ENCODE measurements around the gene PKD1. TPM values are rescaled to one million over a fixed set of nuclear protein-coding genes. Genes with fewer than 3 reads are reported as not detected.

Gene PKD1
- total and polyA plus RNA-seq, 2 of the 13 experiments (the other 11 are each of a cell fraction or from before 2014, with no cell fraction given) = 22.1 to 23.0 TPM

- Histone ChIP-seq H3K36me3 (replicated peaks in 1 of 2; ENCODE audit: control insufficient read depth in 1 of 2, insufficient read depth in 2 of 2, low read length in 2 of 2) (peaks cover 0 to 11% of the 10 kb centered on the region in 2 experiments; a peak in 3 of 5 replicates), H3K4me2 (ENCODE audit: low read depth, low read length) (peak overlapping the region; percentile 97), H4K20me1 (ENCODE audit: insufficient read depth, low read length) (peaks cover 73% of the 10 kb centered on the region), H3K27me3 (ENCODE audit: control insufficient read depth in 1 of 2, insufficient read depth in 2 of 2, low read length in 2 of 2) (no peaks in the 10 kb centered on the region; a peak in 1 of 5 replicates), H2AFZ (ENCODE audit: low read length) (no peak overlapping the region), H3K4me3 (replicated peaks in 1 of 3; ENCODE audit: insufficient read depth in 1 of 3, low read depth in 2 of 3, low read length in 3 of 3) (peak overlapping the region; percentile 88 to 99 (median 98)), H3K79me2 (ENCODE audit: insufficient read depth, low read length) (peaks cover 45% of the 10 kb centered on the region), H3K4me1 (ENCODE audit: insufficient read depth, low read length) (peaks cover 69% of the 10 kb centered on the region), H3K9ac (ENCODE audit: insufficient read depth, low read depth, low read length) (peak overlapping the region; percentile 99), H3K27ac (ENCODE audit: extremely low read length, insufficient read depth, low read length) (peak overlapping the region; percentile 85), H3K9me3 (ENCODE audit: low read length) (no peaks in the 10 kb centered on the region)
- in situ Hi-C loops (cut with HindIII; ENCODE audit: extremely low pct_ligation_motif_present, low pct_unique_long_range_greater_than_20kb) (no loop called here), intact Hi-C loops (cut with micrococcal nuclease; ENCODE audit: unreplicated experiment) (loop anchor here (1.0 kb wide), 1 partner anchor 130 kb away; no protein-coding TSS in a partner anchor)
- no peak for FAIRE-seq
- CTCF ChIA-PET (ENCODE audit: low intra/inter-chr PET ratio, low total read pairs) = no interaction called here
- WGBS (ENCODE audit: low lambda C conversion rate) = 8% methylated on average over 8 of the region's 25 CpGs
- no peak for ATAC-seq
- POLR2A ChIA-PET = interaction anchor here (0.6 to 6.6 kb wide), 12 partner anchors 10 to 192 kb away, joined by 3 to 79 read pairs (median 4); partner anchors contain the start of genes ECI1, PKD1 and RPS2
- BruUV-seq (replicated peaks) = no TSS peak
- peak; percentile 38 for DNase-seq (ENCODE audit: low spot score)
- TF ChIP-seq RBM22 (optimal IDR thresholded peaks at IDR 0.05; ENCODE audit: low read length) (peak; percentile 91), MEIS2 (CRISPR knock-in tag; IDR thresholded peaks at IDR 0.05) (no peak), ZBTB44 (CRISPR knock-in tag; IDR thresholded peaks at IDR 0.05) (no peak), ZNF747 (CRISPR knock-in tag; IDR thresholded peaks at IDR 0.05; ENCODE audit: borderline replicate concordance) (0 out of 2 replicates have a peak, but pooled peaks have one; percentile 54), SP1 (IDR thresholded peaks at IDR 0.05) (no peak), SP1 (CRISPR knock-in tag; IDR thresholded peaks at IDR 0.05) (0 out of 2 replicates have a peak, but pooled peaks have one; percentile 10), ZNF883 (CRISPR knock-in tag; IDR thresholded peaks at IDR 0.05; ENCODE audit: not compliant biosample characterization) (peak; percentile 0), LBX2 (CRISPR knock-in tag; IDR thresholded peaks at IDR 0.05; ENCODE audit: borderline replicate concordance) (no peak), CREB3 (CRISPR knock-in tag; IDR thresholded peaks at IDR 0.05) (0 out of 2 replicates have a peak, but pooled peaks have one; percentile 55), ARID2 (CRISPR knock-in tag; IDR thresholded peaks at IDR 0.05; ENCODE audit: borderline replicate concordance) (peak; percentile 38; the same call in 1 of the 2 replicates), POLR2AphosphoS5 (IDR thresholded peaks at IDR 0.05; ENCODE audit: low read depth, low read length) (peak; percentile 55; the same call in 1 of the 2 replicates), ATF7-NPFF (CRISPR knock-in tag; IDR thresholded peaks at IDR 0.05; ENCODE audit: low read depth) (no peak), ZNF768 (CRISPR knock-in tag; IDR thresholded peaks at IDR 0.05) (peak; percentile 39; the same call in 1 of the 2 replicates), ZNF709 (CRISPR knock-in tag; IDR thresholded peaks at IDR 0.05) (0 out of 2 replicates have a peak, but pooled peaks have one; percentile 46), ZNF180 (CRISPR knock-in tag; IDR thresholded peaks at IDR 0.05; ENCODE audit: borderline replicate concordance, low read depth) (no peak), AGO2 (optimal IDR thresholded peaks at IDR 0.05; ENCODE audit: low read depth, low read length) (peak; percentile 100), ZNF335 (CRISPR knock-in tag; IDR thresholded peaks at IDR 0.05) (no peak), ZNF17 (CRISPR knock-in tag; IDR thresholded peaks at IDR 0.05) (no peak), RARA (CRISPR knock-in tag; IDR thresholded peaks at IDR 0.05) (peak; percentile 57; the same call in 1 of the 2 replicates)
These were observed 17.2 kb upstream of the PKD1 start for GRCh38 chr16:2152695-2153506.
